Amygdala (tissue), 56 donors: ENCODE data around the gene GTF2H4.
A peak's percentile ranks its signal among the peaks of the same experiment; 100 is the strongest.

Experiments used
- DNase-seq, 56 donors: peaks; one replicate each; lab custom pipeline; 2025; lab: John Stamatoyannopoulos, UW

Gene GTF2H4

DNA sequence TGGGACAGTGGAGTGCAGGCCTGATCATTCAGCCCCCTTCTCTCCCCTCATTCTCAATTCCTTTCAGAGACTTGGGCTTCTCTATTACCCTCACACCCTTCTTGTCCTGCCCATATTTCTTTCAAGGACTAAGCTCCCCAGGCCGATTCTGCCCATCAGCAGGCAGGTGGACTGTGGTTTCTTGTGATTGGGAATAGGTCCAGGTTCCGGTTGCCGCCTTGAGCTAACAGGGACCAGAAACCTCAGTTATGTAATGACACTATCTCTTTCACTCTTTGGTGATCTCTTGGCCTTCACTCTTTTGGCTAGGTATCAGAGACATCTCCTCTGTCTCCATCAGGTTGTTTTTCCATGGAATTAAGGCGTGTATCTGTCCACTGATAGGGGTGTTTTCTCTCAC, 39.2 kb downstream of the GTF2H4 start:
- no peak for DNase-seq

DNA sequence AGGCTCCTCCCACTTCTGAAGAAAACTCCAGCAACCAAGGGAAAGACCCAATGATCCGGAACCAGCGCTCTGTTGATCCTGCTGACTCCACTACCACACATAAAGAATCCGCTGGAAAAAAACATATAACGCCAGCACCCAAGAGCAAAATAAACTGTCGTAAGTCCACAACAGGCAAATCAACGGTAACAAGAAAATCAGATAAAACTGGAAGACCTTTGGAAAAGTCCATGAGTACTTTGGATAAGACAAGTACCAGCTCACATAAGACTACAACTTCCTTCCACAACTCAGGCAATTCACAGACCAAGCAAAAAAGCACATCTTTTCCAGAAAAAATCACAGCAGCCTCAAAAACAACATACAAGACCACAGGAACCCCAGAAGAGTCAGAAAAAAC, 40.8 kb downstream of the GTF2H4 start:
- DNase-seq: no peak

DNA sequence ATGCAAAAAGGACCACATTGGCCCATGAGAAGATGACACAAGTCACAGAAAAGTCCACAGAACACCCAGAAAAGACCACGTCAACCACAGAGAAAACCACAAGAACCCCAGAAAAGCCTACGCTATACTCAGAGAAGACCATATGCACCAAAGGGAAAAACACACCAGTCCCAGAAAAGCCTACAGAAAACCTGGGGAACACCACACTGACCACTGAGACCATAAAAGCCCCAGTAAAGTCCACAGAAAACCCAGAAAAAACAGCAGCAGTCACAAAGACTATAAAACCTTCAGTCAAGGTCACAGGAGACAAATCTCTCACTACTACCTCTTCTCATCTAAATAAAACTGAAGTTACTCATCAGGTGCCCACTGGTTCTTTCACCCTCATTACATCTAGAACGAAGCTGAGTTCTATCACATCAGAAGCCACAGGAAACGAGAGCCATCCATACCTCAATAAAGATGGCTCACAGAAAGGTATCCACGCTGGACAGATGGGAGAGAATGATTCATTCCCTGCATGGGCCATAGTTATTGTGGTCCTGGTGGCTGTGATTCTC, 44.0 kb downstream of the GTF2H4 start:
- no peak for DNase-seq

DNA sequence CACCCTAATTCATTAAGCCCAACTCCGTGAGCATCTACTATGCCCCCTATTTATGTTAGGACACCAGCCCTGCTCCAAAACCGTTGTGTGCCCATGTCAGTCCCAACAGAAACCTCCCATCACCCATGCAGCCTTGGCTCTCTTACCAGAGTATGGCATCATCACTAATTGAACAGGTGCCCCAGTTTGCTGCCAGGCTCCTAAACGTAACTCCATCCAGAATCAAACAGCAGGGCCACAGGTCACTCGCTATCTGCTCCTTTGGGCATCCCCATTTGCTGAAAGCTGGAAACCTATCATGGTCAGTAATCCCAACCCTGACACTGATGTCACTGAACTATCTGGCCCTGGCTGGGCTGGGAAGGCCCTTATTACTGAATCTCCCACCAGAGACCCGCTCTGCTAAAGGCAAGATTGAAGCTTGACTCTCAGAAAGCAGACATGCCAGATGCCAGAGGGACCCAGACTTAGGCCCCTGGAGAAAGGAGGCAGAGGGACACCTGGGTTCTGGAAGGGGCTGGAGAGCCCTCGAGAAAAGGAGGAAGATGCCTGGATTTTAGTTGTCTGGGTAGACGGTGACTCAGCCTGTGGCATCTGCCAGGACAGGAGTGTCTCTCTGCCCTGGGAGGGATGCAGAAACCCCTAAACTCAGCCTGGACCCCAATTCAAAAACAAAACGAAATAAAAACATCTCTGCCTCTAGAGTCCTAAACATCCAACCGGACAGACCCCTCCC, 46.8 kb downstream of the GTF2H4 start:
- no peak for DNase-seq

DNA sequence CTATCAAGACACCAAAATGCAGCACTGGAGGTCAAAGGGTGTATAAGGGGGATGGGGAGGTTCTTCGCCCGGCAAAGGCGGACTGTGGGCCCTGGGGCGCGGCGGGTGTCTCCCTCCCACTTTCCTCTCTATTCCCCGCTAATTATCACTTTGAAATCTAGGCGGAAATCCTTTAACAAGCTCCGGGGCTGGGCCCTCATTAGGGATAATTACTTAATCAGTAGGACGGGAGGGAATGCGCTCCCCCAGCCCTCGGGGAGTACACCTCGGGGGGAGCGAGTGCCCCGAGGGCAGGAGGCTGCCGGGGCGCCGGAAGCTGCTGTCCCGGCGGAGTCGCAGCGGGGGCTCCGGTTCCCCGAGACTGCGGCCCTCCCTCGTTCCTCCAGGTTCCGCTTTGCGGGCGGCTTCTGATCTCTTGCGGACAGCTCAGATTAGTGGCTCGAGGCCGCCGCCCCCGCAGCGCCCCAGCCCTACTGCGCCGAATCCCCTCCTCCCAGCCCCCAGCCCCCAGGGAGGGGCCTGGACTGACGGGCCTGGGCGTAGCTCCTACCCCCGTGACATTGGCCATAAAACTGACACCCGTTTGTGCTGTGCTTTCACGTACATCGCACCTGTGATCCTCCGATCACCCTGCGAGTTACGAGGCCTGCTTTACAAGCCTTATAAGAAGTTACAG, 47.5 kb downstream of the GTF2H4 start:
- DNase-seq: peak in 35 of 56 donors; percentile 4 to 69 (median 24)

DNA sequence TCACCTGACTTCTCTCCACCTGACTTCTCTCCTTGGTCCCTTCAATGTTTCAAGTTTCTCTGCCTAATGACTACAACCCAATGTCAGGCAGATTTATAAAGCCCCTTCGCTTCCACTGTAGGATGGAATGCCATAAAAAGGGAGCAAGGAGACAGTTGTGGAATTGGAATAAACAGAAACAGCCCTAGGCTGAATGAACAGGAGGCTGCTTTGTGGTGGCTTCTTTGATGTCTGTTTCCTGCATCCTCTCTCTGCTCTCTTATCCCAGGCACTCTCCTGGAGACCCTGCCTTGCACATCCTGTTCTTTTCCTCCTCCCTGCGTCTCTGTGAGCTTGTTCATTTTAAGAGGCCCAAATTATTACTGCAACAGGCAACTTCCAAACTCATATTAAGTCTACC, 49.7 kb downstream of the GTF2H4 start:
- no peak for DNase-seq

DNA sequence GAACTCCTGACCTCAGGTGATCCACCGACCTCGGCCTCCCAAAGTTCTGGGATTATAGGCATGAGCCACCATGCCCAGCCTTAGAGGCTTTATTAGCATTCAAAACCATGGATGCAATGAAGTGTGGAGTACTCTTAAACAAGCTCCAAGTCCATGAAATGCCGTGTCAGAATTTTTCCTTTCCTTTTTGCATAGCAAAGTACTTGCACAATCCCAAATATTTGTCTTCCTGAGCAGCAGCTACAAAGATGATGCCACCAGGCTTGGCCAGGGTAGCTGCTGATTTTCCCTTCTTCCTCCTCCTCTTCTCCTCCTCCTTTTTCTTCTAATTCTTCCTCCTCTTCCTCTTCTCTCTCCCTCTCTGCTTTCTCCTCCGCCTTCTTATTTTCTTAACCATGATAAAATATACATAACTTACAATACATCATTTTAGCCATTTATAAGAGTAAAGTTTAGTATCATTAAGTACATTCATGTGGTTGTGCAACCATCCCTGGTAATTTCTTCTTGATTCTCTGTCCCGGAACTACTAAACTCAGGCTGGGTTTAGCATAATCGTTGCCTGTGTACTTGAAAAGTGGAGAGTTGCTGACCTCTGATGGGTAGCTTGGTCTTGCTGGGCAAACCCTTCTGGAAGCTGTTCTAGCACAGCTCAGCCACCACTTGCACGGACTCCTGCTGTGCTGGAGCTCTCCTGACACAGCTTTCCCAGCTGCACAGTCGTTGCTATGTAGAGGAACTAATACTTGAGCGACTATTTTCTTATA, 53.1 kb downstream of the GTF2H4 start:
- DNase-seq: no peak

DNA sequence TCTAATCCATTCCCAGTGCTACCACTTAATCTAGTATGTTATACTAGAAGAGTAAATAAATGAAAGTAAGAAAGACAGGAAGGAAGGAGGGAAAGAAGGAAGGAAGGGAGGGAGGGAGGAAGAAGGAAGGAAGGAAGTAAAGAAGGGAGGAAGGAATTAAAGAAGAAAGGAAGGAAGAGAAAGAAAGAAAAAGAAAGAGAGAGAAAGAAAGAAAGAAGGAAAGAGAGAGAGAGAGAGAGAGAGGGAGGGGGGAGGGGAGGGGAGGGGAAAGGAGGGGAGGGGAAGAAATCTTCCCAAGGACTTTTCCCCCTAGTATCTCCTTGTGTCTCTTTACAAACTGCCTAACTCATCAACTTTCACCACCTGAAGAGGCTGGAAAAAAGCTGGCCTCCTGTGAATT, 54.7 kb downstream of the GTF2H4 start:
- DNase-seq: no peak

DNA sequence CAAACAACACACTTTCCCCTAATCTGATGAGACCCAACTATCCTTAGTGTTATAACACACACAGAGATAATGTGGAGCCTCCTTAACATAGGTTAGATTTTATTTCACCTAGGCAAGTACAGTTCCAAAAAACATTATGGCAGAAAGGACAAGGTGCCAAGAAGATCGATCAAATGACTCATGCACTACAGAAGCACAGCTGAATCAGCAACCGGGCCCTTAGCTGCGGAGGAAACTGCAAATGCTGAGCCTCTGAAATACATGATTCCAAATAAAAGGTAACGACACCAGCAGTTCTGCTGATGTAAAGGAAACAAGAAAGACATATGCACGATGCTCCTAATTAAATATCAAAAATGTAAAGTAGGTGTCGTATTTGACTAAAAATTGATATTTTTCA, 55.6 kb downstream of the GTF2H4 start:
- no peak for DNase-seq
